SK-N-SH (cell line): ENCODE results near the gene ATF6. TPM values are rescaled to one million over a fixed set of nuclear protein-coding genes. Genes with fewer than 3 reads are reported as not detected.

ENCODE experiments used
- CTCF ChIA-PET: fragments of 300-600, 350-600 bp; formaldehyde crosslinking; extraction: SDS; loops from one replicate; lab custom pipeline; 2021; lab: Yijun Ruan, JAX
- POLR2A ChIA-PET: fragments of 350-600 bp; sonication (Branson Sonifier 250); formaldehyde crosslinking; extraction: SDS; loops from one replicate; lab custom pipeline; 2020; ENCODE audit warnings: antibody characterized with exemption, inconsistent platforms; lab: Yijun Ruan, JAX
- DNase-seq: peaks from one replicate; pipeline ENCODE4 v3.0.0; 2012
- H2AFZ ChIP-seq: fragments of 200-600 bp; sonication (generic); 2 replicates; pipeline ENCODE4 v1.8.1; 2016; ENCODE audit warnings: antibody characterized with exemption, mild to moderate bottlenecking, low read depth
- H3F3A ChIP-seq: fragments of 200-600 bp; sonication (generic); replicated peaks from 2 replicates; pipeline ENCODE3; 2016; ENCODE audit warnings: antibody characterized with exemption, mild to moderate bottlenecking; ENCODE audit not compliant: insufficient read depth
- H3K27ac ChIP-seq, 2 experiments: fragments of 200-500 bp in 1 of 2; fragments of 200-600 bp in 1 of 2; sonication (Bioruptor generic) in 1 of 2; sonication (generic), shearing (Covaris generic) in 1 of 2; 2 replicates each; pipeline versions ENCODE4 v1.5.1 to v1.6.1; 2014 to 2016; ENCODE audit warnings: low read depth in 2 of 2, inconsistent platforms in 1 of 2, low read length in 1 of 2, mild to moderate bottlenecking in 1 of 2, mixed read lengths in 1 of 2
- H3K27me3 ChIP-seq: fragments of 200-600 bp; sonication (generic), shearing (Covaris generic); 2 replicates; pipeline ENCODE4 v1.6.1; 2016; ENCODE audit warnings: mixed run types; ENCODE audit not compliant: insufficient read depth
- H3K36me3 ChIP-seq, 2 experiments: fragments of 200-500 bp in 1 of 2; fragments of 200-600 bp in 1 of 2; sonication (Bioruptor generic) in 1 of 2; sonication (generic) in 1 of 2; replicated peaks in 1 of 2; 2 replicates each; pipeline versions ENCODE3 to v1.5.1; 2014 to 2016; ENCODE audit warnings: low read length in 1 of 2, mild to moderate bottlenecking in 1 of 2; ENCODE audit not compliant: insufficient read depth in 2 of 2, control insufficient read depth in 1 of 2
- H3K4me1 ChIP-seq, 2 experiments: fragments of 200-500 bp in 1 of 2; fragments of 200-600 bp in 1 of 2; sonication (Bioruptor generic) in 1 of 2; sonication (generic), shearing (Covaris generic) in 1 of 2; 2 replicates each; pipeline versions ENCODE4 v1.5.1 to v1.6.1; 2014 to 2016; ENCODE audit warnings: low read depth in 1 of 2, low read length in 1 of 2, mixed run types in 1 of 2; ENCODE audit not compliant: insufficient read depth in 2 of 2, control insufficient read depth in 1 of 2
- H3K4me2 ChIP-seq: fragments of 200-600 bp; sonication (generic), shearing (Covaris generic); 2 replicates; pipeline ENCODE4 v1.6.1; 2017; ENCODE audit warnings: mixed run types
- H3K4me3 ChIP-seq, 2 experiments: fragments of 200-500 bp in 1 of 2; fragments of 200-600 bp in 1 of 2; sonication (Bioruptor generic) in 1 of 2; sonication (generic), shearing (Covaris generic) in 1 of 2; 2 replicates each; pipeline versions ENCODE4 v1.5.1 to v1.8.1; 2014 to 2016; ENCODE audit warnings: low read depth in 2 of 2, inconsistent platforms in 1 of 2, low read length in 1 of 2, mild to moderate bottlenecking in 1 of 2, mixed read lengths in 1 of 2, moderate library complexity in 1 of 2
- H3K79me2 ChIP-seq: fragments of 200-600 bp; sonication (generic); 2 replicates; pipeline ENCODE4 v1.8.1; 2017; ENCODE audit warnings: mild to moderate bottlenecking; ENCODE audit not compliant: insufficient read depth
- H3K9ac ChIP-seq: fragments of 200-600 bp; sonication (generic); 2 replicates; pipeline ENCODE4 v1.6.1; 2017; ENCODE audit warnings: mixed run types
- H3K9me2 ChIP-seq: fragments of 200-600 bp; sonication (generic); 2 replicates; pipeline ENCODE4 v1.6.1; 2017; ENCODE audit warnings: mixed run types
- H3K9me3 ChIP-seq: fragments of 200-600 bp; sonication (generic); 2 replicates; pipeline ENCODE4 v1.6.1; 2017; ENCODE audit warnings: mixed run types, mild to moderate bottlenecking, moderate library complexity
- H4K20me1 ChIP-seq: fragments of 200-600 bp; sonication (generic); 2 replicates; pipeline ENCODE4 v1.6.1; 2017; ENCODE audit warnings: mild to moderate bottlenecking, mixed run types; ENCODE audit not compliant: insufficient read depth
- EZH2phosphoT487 ChIP-seq: fragments of 200-600 bp; sonication (generic); IDR thresholded peaks from 2 replicates; pipeline ENCODE4 v1.6.1; 2017; ENCODE audit warnings: low read depth, mixed run types, mild to moderate bottlenecking, antibody characterized with exemption, moderate library complexity, borderline replicate concordance
- FOXM1 ChIP-seq: IDR thresholded peaks from 2 replicates; pipeline ENCODE4 v1.4.0; 2012; ENCODE audit warnings: low read depth, mild to moderate bottlenecking
- GABPA ChIP-seq: IDR thresholded peaks from 2 replicates; pipeline ENCODE4 v1.4.0; 2012; ENCODE audit warnings: low read depth, mild to moderate bottlenecking
- MXI1 ChIP-seq: IDR thresholded peaks from 2 replicates; pipeline ENCODE4 v1.6.1; 2012; ENCODE audit warnings: mild to moderate bottlenecking, low read depth, low read length, improper control_type of control experiment
- NFIC ChIP-seq: IDR thresholded peaks from 2 replicates; pipeline ENCODE4 v1.4.0; 2012; ENCODE audit warnings: borderline replicate concordance
- RAD21 ChIP-seq: IDR thresholded peaks from 2 replicates; pipeline ENCODE4 v1.6.1; 2012; ENCODE audit warnings: mild to moderate bottlenecking, low read length
- RCOR1 ChIP-seq: fragments of 150-350 bp; IDR thresholded peaks from 2 replicates; pipeline ENCODE4 v1.6.1; 2017; ENCODE audit warnings: antibody characterized with exemption, low read length
- SIN3A ChIP-seq: IDR thresholded peaks from 2 replicates; pipeline ENCODE4 v1.6.1; 2012; ENCODE audit warnings: low read depth, mild to moderate bottlenecking, low read length, moderate library complexity, borderline replicate concordance
- SMC3 ChIP-seq: IDR thresholded peaks from 2 replicates; pipeline ENCODE4 v1.6.1; 2012; ENCODE audit warnings: low read depth, low read length, improper control_type of control experiment
- TCF12 ChIP-seq: IDR thresholded peaks from 2 replicates; pipeline ENCODE4 v1.4.0; 2012
- WGBS: methylation state at CpG from one replicate; pipeline ENCODE4 v1.1.6; 2017; ENCODE audit warnings: low lambda C conversion rate; 5-methylcytosine and 5-hydroxymethylcytosine counted together
- polyA plus RNA-seq, 3 experiments: library from polyadenylated mRNA; depleted of rRNA; stranded (reverse); fragments of >200 nt; gene quantifications; 2 replicates each; pipeline ENCODE4 v1.2.3, GENCODE V29; 2012
- TF ChIP-seq, protein P1 (sequence below): fragments of 150-350 bp; IDR thresholded peaks from 2 replicates; pipeline ENCODE4 v1.6.1; 2016; ENCODE audit warnings: mild to moderate bottlenecking, low read depth, low read length
- TF ChIP-seq, protein P2 (sequence below): IDR thresholded peaks from 2 replicates; pipeline ENCODE4 v1.4.0; 2012; ENCODE audit warnings: low read depth, borderline replicate concordance
- TF ChIP-seq, protein P3 (sequence below): fragments of 150-350 bp; IDR thresholded peaks from 2 replicates; pipeline ENCODE4 v1.6.1; 2017; ENCODE audit warnings: antibody characterized with exemption, low read length, low read depth, borderline replicate concordance
- TF ChIP-seq, protein P4 (sequence below): IDR thresholded peaks from 2 replicates; pipeline ENCODE4; 2012

The ATF6 gene
- polyA plus RNA-seq, 1 of the 3 experiments (the other 2 are of a cell fraction), result 8.8 TPM

DNA sequence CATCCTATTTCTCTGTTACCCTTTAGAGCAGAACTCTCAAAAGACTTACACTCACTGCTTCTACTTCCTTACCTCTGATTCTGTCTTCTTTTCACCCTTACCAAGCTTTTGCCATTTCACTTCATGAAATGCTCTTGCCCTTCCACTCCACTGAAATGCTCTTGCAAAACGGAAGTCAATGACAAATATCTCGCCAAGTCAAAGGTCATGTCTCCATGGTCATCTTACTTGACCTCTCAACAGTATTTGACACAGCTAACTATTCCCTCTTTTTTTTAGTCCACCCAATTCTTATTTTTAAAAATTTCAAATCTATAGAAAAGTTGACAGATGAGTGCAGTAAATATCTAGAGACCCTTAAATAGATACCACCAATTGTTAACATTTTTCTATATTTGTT is 149.9 kb downstream of the ATF6 start:
- no peaks in the 10 kb centered on the region for H3K9me2 ChIP-seq
- no peak overlapping the region for H3K27ac ChIP-seq
- no peaks in the 10 kb centered on the region for H3K9me3 ChIP-seq
- H2AFZ ChIP-seq, result no peak overlapping the region
- no peak overlapping the region for H3K4me3 ChIP-seq
- H3K36me3 ChIP-seq, result peaks cover 8 to 14% of the 10 kb centered on the region in 2 experiments
- H3F3A ChIP-seq, result peaks cover 15% of the 10 kb centered on the region
- POLR2A ChIA-PET, result no interaction called here
- peaks cover under 1 to 9% of the 10 kb centered on the region in 2 experiments; a peak in 3 of 4 replicates for H3K4me1 ChIP-seq
- no peaks in the 10 kb centered on the region for H3K79me2 ChIP-seq
- WGBS, result 93% methylated on average over 2 of the region's 2 CpGs
- H3K9ac ChIP-seq, result no peak overlapping the region
- DNase-seq, result no peak
- H4K20me1 ChIP-seq, result no peaks in the 10 kb centered on the region
- CTCF ChIA-PET, result interaction anchor here (1.5 kb wide), 1 partner anchor 121 kb away, joined by 4 read pairs; no protein-coding TSS in a partner anchor
- H3K27me3 ChIP-seq, result no peaks in the 10 kb centered on the region
- TF ChIP-seq, protein P1, sequence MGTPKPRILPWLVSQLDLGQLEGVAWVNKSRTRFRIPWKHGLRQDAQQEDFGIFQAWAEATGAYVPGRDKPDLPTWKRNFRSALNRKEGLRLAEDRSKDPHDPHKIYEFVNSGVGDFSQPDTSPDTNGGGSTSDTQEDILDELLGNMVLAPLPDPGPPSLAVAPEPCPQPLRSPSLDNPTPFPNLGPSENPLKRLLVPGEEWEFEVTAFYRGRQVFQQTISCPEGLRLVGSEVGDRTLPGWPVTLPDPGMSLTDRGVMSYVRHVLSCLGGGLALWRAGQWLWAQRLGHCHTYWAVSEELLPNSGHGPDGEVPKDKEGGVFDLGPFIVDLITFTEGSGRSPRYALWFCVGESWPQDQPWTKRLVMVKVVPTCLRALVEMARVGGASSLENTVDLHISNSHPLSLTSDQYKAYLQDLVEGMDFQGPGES, result no peak
- TF ChIP-seq, protein P2, sequence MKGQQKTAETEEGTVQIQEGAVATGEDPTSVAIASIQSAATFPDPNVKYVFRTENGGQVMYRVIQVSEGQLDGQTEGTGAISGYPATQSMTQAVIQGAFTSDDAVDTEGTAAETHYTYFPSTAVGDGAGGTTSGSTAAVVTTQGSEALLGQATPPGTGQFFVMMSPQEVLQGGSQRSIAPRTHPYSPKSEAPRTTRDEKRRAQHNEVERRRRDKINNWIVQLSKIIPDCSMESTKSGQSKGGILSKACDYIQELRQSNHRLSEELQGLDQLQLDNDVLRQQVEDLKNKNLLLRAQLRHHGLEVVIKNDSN, result no peak
- TF ChIP-seq RAD21, result no peak
- TF ChIP-seq NFIC, result no peak
- no peak for TF ChIP-seq GABPA
- no peak for TF ChIP-seq MXI1
- TF ChIP-seq, protein P3, sequence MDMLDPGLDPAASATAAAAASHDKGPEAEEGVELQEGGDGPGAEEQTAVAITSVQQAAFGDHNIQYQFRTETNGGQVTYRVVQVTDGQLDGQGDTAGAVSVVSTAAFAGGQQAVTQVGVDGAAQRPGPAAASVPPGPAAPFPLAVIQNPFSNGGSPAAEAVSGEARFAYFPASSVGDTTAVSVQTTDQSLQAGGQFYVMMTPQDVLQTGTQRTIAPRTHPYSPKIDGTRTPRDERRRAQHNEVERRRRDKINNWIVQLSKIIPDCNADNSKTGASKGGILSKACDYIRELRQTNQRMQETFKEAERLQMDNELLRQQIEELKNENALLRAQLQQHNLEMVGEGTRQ, result no peak
- TF ChIP-seq TCF12, result no peak
- TF ChIP-seq, protein P4, sequence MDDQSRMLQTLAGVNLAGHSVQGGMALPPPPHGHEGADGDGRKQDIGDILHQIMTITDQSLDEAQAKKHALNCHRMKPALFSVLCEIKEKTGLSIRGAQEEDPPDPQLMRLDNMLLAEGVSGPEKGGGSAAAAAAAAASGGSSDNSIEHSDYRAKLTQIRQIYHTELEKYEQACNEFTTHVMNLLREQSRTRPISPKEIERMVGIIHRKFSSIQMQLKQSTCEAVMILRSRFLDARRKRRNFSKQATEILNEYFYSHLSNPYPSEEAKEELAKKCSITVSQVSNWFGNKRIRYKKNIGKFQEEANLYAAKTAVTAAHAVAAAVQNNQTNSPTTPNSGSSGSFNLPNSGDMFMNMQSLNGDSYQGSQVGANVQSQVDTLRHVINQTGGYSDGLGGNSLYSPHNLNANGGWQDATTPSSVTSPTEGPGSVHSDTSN, result no peak
- no peak for TF ChIP-seq RCOR1
- TF ChIP-seq FOXM1, result no peak
- no peak for TF ChIP-seq EZH2phosphoT487
- TF ChIP-seq SMC3, result no peak
- H3K4me2 ChIP-seq, result no peak overlapping the region

DNA sequence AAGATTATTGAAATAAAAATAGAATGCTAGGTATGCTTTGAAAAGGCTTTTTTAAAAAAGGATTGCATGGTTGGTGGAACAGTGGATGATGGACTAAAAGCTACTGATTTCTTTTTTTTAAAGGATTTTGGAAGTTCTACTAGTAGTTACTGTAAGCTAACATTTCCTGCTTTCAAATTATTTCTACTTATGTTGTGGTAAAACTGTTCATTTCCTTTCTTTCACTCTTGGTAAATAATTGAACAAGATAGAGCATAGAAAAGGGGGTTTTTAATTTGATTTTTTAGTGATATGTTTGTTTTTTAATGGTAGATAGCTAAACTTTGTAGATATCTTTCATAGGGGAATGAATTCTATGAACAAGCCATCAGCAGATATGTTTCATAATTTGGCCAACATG is 153.1 kb downstream of the ATF6 start:
- H4K20me1 ChIP-seq, result no peaks in the 10 kb centered on the region
- H3K4me1 ChIP-seq, result peaks cover 5 to 19% of the 10 kb centered on the region in 2 experiments; a peak in 3 of 4 replicates
- H3K9ac ChIP-seq, result no peak overlapping the region
- no peaks in the 10 kb centered on the region for H3K27me3 ChIP-seq
- no peak overlapping the region for H2AFZ ChIP-seq
- H3K79me2 ChIP-seq, result no peaks in the 10 kb centered on the region
- ChIA-PET POLR2A (no interaction called here), CTCF (interaction anchor here (1.3 kb wide), 1 partner anchor 9 kb away, joined by 3 read pairs; no protein-coding TSS in a partner anchor)
- no peak overlapping the region for H3K4me3 ChIP-seq
- no peaks in the 10 kb centered on the region for H3K9me2 ChIP-seq
- H3K4me2 ChIP-seq, result no peak overlapping the region
- DNase-seq, result no peak
- peaks cover 20% of the 10 kb centered on the region for H3F3A ChIP-seq
- no peak for TF ChIP-seq SIN3A
- no peak overlapping the region for H3K27ac ChIP-seq
- H3K36me3 ChIP-seq, result peaks cover 0 to 4% of the 10 kb centered on the region in 2 experiments
- no peaks in the 10 kb centered on the region for H3K9me3 ChIP-seq
